Naive B cell (primary cell): Measurements from ENCODE around the gene SLCO1B1. TPM values are rescaled to one million over a fixed set of nuclear protein-coding genes. Genes with fewer than 3 reads are reported as not detected.
"Not testable (repeated sequence)": the region's sequence is repeated elsewhere in the genome, so short reads cannot be mapped to it uniquely, and the experiment has no call there.

Experiments used
- ATAC-seq, 2 donors: fragments of 150-1000 bp; cut with Tn5 transposase; 2 replicates each; pipeline ENCODE4 v1.10.0; 2021; ENCODE audit warnings: low read depth in 2 of 2, mild to moderate bottlenecking in 2 of 2, moderate library complexity in 2 of 2
- DNase-seq: peaks from one replicate; pipeline ENCODE4 v3.0.0; 2022
- H3K27ac Mint-ChIP-seq, 6 donors: one replicate each; pipeline ENCODE4 v1.8.0; 2020 to 2022; ENCODE audit warnings: mild to moderate bottlenecking in 6 of 6, mixed read lengths in 6 of 6, moderate library complexity in 5 of 6, inconsistent platforms in 2 of 6
- H3K27me3 Mint-ChIP-seq, 3 donors: one replicate each; pipeline ENCODE4 v1.8.0; 2021 to 2022; ENCODE audit warnings: mixed read lengths in 3 of 3, mild to moderate bottlenecking in 1 of 3
- H3K36me3 Mint-ChIP-seq, 2 donors: one replicate each; pipeline ENCODE4 v1.8.0; 2020 to 2022; ENCODE audit warnings: mixed read lengths in 2 of 2, inconsistent platforms in 1 of 2, mild to moderate bottlenecking in 1 of 2
- H3K4me1 Mint-ChIP-seq, 3 donors: one replicate each; pipeline ENCODE4 v1.8.0; 2020 to 2022; ENCODE audit warnings: mixed read lengths in 3 of 3, inconsistent platforms in 1 of 3, mild to moderate bottlenecking in 1 of 3, moderate library complexity in 1 of 3
- H3K4me3 Mint-ChIP-seq, 8 donors: one replicate each; pipeline ENCODE4 v1.8.0; 2020 to 2022; ENCODE audit warnings: mild to moderate bottlenecking in 8 of 8, mixed read lengths in 8 of 8, moderate library complexity in 8 of 8, inconsistent platforms in 2 of 8
- H3K9me3 Mint-ChIP-seq, 7 donors: one replicate each; pipeline ENCODE4 v1.8.0; 2020 to 2022; ENCODE audit warnings: mixed read lengths in 7 of 7, mild to moderate bottlenecking in 5 of 7, inconsistent platforms in 2 of 7, moderate library complexity in 1 of 7
- polyA plus RNA-seq, 6 donors: library from polyadenylated mRNA; unstranded; fragments of 300-500 nt; fragmentation: Illumina TruSeq; gene quantifications; one replicate each; pipeline ENCODE4 v1.2.3, GENCODE V29; 2021; ENCODE audit warnings: low read depth in 6 of 6

SLCO1B1 gene
- polyA plus RNA-seq, 6 donors from 2014 or later: not detected

DNA sequence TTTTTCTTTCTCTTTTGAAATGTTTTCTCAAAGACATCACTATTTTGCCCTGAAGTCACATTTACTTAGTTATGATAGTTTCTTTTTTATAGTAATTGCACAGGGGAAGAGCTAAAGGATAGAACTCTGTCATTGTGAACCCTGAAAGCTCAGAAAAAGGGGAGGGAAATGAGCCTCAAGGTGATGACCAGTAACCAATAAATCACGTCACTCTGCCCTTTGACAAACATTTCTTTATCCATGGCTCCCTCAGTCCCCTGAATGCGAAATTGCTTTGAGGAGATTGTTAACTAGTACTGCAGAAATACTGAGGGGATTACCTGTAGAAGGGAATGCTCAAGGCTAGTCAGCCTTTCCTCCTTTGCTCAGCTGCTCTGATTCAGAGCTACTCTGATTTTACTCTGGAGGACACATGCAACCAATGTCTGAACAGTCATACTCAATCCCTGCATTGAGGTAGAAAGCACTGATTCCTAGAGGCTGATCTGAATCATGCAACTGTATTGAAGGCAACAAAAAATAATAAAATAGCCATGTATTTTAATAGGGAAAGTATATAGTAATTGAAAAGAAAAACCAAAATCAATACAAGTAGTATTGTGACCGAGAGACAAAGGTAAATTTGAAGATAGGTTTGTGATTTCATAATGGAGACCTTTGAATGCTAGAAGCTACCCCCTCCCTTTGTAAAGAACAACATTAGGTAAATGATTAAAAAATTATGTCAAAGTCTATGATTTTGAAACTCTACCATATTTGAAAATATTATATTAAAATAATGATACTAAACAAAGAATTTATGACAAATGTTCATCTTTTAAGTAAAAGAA is 24.7 kb downstream of the SLCO1B1 start:
- Mint-ChIP-seq H3K4me1 (no peaks in the 10 kb centered on the region), H3K27ac (no peak overlapping the region), H3K36me3 (no peaks in the 10 kb centered on the region), H3K4me3 (no peak overlapping the region), H3K9me3 (peaks cover 0 to 3% (median 0%) of the 10 kb centered on the region in 7 donors), H3K27me3 (no peaks in the 10 kb centered on the region)
- ATAC-seq (no peak), DNase-seq (no peak)

DNA sequence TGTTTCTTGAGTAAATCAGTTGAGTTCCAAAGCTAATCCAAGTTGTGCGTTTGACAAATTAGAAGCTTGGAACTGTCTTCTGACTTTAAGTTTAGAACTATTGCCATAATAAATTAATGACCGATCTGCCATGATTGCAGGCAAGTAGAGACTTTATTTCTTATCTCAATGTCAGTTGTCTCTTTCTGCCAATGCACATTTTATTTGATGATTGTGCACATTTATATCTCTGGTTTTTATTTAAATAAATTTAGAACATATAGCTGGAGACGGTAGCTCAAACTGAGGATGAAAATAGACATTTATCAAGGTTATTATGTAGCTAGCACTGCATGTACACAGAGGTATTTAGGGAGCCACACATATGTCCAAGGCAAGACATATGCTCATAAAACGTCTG is 34.1 kb downstream of the SLCO1B1 start:
- Mint-ChIP-seq H3K27ac (no peak overlapping the region), H3K27me3 (no peaks in the 10 kb centered on the region), H3K36me3 (no peaks in the 10 kb centered on the region), H3K4me1 (no peaks in the 10 kb centered on the region), H3K9me3 (peaks cover 0 to 11% (median 6%) of the 10 kb centered on the region in 7 donors), H3K4me3 (no peak overlapping the region)
- no peak for ATAC-seq
- no peak for DNase-seq

DNA sequence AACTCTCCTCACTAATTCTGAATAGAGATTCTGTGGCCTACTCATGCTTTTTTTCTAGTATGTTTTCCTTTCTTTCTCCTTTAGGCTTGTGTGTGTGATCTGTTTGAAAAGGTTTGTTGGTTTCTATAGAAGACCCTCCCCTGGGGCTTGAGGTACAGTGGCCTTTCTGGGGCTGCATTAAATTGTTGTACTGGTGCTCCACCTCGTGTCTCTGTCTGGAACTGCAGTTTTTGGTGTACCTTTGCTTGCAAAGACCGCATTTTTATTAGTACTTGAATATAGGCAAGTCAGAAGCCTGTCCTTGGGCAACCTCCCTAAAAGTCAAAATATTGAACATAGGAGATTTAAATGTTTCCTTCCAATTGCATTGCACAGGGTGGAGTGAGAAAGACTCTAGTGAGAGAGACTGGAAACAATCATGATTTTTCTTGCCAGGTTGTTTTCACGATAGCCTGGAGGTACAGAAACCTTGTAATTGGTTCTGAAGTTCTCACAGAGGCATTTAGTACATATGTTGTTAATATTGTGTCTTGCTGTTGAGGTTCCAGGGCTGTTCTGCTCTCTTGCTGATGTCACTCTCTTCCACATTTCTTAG is 39.0 kb downstream of the SLCO1B1 start:
- ATAC-seq: no peak
- Mint-ChIP-seq H3K4me1 (no peaks in the 10 kb centered on the region), H3K36me3 (no peaks in the 10 kb centered on the region), H3K4me3 (no peak overlapping the region), H3K9me3 (peaks cover 0 to 11% (median 6%) of the 10 kb centered on the region in 7 donors), H3K27ac (no peak overlapping the region), H3K27me3 (no peaks in the 10 kb centered on the region)
- no peak for DNase-seq

DNA sequence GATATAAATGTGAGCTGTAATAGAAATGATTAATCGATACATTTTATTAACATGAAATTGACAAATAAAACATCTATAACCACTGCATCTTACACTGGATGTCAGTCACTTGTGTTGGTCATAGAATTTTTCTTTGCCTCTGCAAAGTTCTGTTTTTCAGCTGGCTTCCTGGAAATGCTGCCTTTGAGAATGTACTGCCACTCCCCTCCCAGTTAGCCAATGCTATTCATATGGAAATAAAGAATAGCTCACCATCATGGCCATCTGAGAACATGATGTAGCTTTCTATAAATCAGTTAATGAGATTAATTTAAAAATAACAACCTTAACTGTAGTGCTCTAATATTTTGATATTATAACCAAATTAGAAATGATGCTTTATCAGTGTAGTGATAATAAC is 41.1 kb downstream of the SLCO1B1 start:
- Mint-ChIP-seq H3K4me1 (no peaks in the 10 kb centered on the region), H3K27me3 (no peaks in the 10 kb centered on the region), H3K27ac (no peak overlapping the region), H3K36me3 (no peaks in the 10 kb centered on the region), H3K4me3 (no peak overlapping the region), H3K9me3 (peaks cover 0 to 11% (median 6%) of the 10 kb centered on the region in 7 donors)
- ATAC-seq (no peak), DNase-seq (no peak)

DNA sequence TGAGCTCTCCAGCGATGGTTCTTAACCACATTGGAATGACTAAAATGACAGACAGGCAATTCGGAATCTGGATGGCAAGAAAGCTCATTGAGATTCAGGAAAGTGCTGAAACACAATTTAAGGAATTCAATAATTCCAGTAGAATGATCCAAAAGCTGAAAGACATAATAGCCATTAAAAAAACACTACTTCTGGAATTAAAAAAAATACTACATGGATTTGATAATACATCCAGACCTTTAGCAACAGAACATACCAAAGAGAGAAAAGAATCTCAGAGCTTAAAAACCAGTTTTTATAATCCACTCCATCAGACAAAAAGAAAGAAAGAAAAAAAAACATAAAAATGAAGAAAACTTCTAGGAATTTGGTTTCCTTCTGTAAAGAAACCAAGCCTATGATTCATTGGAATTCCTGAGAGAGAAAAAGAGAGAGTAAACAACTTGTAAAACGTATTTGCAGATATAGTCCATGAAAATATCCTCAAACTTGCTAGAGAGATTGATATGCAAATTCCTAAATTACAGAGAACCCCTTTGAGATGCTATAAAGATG is 52.8 kb downstream of the SLCO1B1 start:
- Mint-ChIP-seq H3K27me3 (no peaks in the 10 kb centered on the region), H3K4me1 (no peaks in the 10 kb centered on the region), H3K36me3 (no peaks in the 10 kb centered on the region), H3K9me3 (peaks cover 0 to 3% (median 0%) of the 10 kb centered on the region in 7 donors), H3K4me3 (no peak overlapping the region), H3K27ac (no peak overlapping the region)
- DNase-seq: no peak
- no peak for ATAC-seq

DNA sequence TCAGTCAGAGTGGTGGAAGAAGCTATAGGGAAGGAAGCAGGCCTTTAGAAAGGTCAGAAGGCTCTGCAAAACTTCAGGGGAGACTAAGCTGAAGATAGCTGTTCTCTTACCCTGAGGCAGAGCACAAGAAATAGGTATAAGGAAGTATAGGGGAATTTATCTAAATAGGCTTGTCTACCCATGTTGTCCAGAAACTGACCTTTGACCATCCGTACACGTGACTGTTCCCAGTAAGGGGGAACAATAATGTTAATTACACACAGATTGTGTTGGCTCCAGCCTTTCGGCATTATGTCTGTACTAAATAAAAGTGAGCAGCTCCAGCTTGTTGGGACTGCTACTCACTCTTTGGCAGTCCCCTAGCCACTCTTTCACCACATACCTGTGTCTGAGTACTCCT is 59.0 kb downstream of the SLCO1B1 start:
- H3K4me1 Mint-ChIP-seq: no peaks in the 10 kb centered on the region
- DNase-seq (no peak), ATAC-seq (no peak)
- H3K4me3 Mint-ChIP-seq: peak overlapping the region in 1 of 8 donors; percentile 54
- no peaks in the 10 kb centered on the region for H3K36me3 Mint-ChIP-seq
- H3K27ac Mint-ChIP-seq: no peak overlapping the region
- no peaks in the 10 kb centered on the region for H3K27me3 Mint-ChIP-seq
- H3K9me3 Mint-ChIP-seq: peaks cover 0 to 13% (median 5%) of the 10 kb centered on the region in 7 donors

DNA sequence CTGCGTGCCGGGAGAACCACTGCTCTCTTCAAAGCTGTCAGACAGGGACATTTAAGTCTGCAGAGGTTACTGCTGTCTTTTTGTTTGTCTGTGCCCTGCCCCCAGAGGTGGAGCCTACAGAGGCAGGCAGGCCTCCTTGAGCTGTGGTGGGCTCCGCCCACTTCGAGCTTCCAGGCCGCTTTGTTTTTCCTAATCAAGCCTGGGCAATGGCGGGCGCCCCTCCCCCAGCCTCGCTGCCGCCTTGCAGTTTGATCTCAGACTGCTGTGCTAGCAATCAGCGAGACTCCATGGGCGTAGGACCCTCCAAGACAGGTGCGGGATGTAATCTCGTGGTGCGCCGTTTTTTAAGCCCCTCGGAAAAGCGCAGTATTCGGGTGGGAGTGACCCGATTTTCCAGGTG is 83.4 kb downstream of the SLCO1B1 start:
- H3K4me3 Mint-ChIP-seq, H3K27ac Mint-ChIP-seq, DNase-seq, H3K36me3 Mint-ChIP-seq, H3K4me1 Mint-ChIP-seq, ATAC-seq, H3K9me3 Mint-ChIP-seq, H3K27me3 Mint-ChIP-seq: not testable (repeated sequence)

DNA sequence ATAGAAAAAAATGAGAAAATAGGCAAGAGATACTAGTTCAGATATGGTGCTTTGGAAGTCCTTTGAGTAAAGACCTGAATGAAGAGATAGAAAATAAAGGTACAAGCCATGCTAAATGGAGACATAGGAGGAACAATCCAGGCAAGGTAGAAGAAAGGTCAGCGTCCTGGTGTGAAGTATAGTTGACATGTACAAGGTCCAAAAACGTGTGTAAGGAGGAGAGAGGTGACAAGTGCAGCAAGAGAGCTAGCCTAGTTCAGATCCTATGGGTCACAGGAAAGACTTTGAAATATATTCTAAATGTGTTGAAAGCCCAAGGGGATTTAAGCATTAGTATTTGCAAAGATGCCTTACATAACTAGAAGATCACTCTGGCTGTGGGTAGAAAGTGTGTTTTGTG is 88.2 kb downstream of the SLCO1B1 start:
- Mint-ChIP-seq H3K27ac (no peak overlapping the region), H3K36me3 (no peaks in the 10 kb centered on the region), H3K4me3 (no peak overlapping the region), H3K4me1 (no peaks in the 10 kb centered on the region), H3K9me3 (peaks cover 0 to 5% (median 1%) of the 10 kb centered on the region in 7 donors), H3K27me3 (no peaks in the 10 kb centered on the region)
- ATAC-seq (no peak), DNase-seq (no peak)

DNA sequence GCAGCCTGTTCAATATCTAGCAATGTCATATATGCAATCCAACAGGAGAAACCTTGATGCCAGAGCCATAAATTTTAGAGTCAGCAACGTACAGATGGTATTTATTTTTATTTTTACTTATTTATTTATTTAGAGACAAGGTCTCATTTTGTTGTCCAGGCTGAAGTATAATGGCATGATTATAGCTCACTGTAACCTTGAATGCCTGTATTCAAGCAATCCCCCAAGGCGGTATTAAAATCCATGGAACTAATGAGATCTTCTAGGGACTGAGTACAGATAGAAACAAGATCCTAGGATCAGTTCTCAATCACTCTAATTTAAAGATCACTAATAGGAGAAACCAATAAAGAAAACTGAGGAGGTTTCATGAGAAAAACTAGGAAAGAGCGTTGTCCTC is 89.3 kb downstream of the SLCO1B1 start:
- Mint-ChIP-seq H3K27ac (no peak overlapping the region), H3K4me1 (no peaks in the 10 kb centered on the region), H3K9me3 (peaks cover 0 to 5% (median 0%) of the 10 kb centered on the region in 7 donors), H3K4me3 (no peak overlapping the region), H3K27me3 (no peaks in the 10 kb centered on the region), H3K36me3 (no peaks in the 10 kb centered on the region)
- no peak for DNase-seq
- no peak for ATAC-seq

DNA sequence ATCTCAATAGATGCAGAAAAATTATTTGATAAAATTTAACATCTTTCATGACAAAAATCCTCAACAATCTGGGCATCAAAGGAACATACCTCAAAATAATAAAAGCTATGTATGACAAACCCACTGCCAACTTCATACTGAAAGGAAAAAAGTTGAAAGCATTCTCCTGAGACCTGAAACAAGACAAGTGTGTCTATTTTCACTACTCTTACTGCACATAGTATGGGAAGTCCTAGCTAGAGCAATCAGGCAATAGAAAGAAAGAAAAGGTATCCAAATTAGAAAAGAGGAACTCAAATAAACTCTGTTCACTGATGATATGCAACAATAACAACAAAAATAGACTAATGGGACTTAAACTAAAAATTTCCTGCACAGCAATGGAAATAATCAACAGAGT is 90.1 kb downstream of the SLCO1B1 start:
- Mint-ChIP-seq H3K27ac (no peak overlapping the region), H3K4me1 (no peaks in the 10 kb centered on the region), H3K36me3 (no peaks in the 10 kb centered on the region), H3K27me3 (no peaks in the 10 kb centered on the region), H3K9me3 (peaks cover 0 to 5% (median 0%) of the 10 kb centered on the region in 7 donors), H3K4me3 (no peak overlapping the region)
- DNase-seq (no peak), ATAC-seq (no peak)

DNA sequence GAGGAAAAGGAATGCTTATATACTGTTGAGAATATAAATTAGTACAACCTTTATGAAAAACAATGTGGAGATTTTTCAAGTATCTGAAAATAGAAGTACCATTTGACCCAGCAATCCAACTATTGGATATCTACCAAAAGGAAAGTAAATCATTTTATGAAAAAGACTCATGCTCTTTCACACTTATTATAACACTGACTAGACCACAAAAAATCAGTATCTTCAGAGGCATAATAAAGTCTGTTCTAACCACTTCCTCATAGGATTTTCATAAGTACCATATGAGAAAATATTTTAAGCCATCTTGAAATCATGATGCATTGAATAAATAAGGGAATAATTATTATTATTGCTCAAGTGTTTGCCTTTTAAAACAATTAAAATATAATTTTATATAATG is 90.8 kb downstream of the SLCO1B1 start:
- Mint-ChIP-seq H3K36me3 (no peaks in the 10 kb centered on the region), H3K9me3 (peaks cover 0 to 5% (median 0%) of the 10 kb centered on the region in 7 donors), H3K4me3 (no peak overlapping the region), H3K4me1 (no peaks in the 10 kb centered on the region), H3K27me3 (no peaks in the 10 kb centered on the region), H3K27ac (no peak overlapping the region)
- no peak for ATAC-seq
- no peak for DNase-seq

DNA sequence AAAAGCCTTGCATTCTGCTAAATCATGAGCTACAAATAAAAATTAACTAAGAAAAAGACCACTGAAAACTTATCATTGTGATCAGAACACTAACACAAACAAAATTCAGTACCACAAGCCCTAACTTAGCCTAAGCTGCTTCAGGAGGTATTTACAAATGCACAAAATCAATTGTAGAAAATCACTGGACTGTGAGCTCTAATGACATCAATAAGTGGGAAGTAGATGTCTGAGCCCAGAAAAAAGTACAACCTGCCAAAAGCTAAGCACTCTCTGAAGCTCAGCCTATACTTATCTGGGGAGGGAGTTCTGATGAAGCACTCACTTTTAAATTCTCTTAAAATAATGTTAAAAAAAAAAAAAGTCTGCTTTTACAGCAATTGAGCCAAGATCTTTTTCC is 92.9 kb downstream of the SLCO1B1 start:
- no peak overlapping the region for H3K27ac Mint-ChIP-seq
- H3K36me3 Mint-ChIP-seq: no peaks in the 10 kb centered on the region
- DNase-seq: no peak
- peaks cover 0 to 4% (median 0%) of the 10 kb centered on the region in 7 donors for H3K9me3 Mint-ChIP-seq
- no peak overlapping the region for H3K4me3 Mint-ChIP-seq
- H3K27me3 Mint-ChIP-seq: no peaks in the 10 kb centered on the region
- ATAC-seq: no peak
- H3K4me1 Mint-ChIP-seq: no peaks in the 10 kb centered on the region

DNA sequence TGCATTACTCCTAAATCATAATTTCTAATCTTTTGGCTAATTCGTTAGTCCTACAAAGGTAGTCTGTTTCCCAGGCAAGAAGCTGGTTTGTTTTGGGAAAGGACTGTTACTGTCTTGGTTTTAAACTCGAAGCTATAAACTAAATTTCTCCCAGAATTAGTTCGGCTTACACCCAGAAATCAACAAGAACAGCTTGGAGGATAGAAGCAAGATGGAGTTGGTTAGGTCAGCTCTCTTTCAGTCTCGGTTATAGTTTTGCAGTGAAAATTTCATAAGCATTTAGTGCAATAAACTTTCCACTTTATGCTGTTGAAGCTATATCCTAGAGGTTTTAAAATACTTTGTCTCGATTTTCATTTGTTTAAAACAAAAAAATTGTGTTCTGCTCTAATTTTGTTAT is 103.4 kb downstream of the SLCO1B1 start:
- ATAC-seq (no peak), DNase-seq (no peak)
- Mint-ChIP-seq H3K4me3 (no peak overlapping the region), H3K36me3 (no peaks in the 10 kb centered on the region), H3K9me3 (peaks cover 0 to 7% (median 0%) of the 10 kb centered on the region in 7 donors), H3K4me1 (no peaks in the 10 kb centered on the region), H3K27ac (no peak overlapping the region), H3K27me3 (no peaks in the 10 kb centered on the region)

DNA sequence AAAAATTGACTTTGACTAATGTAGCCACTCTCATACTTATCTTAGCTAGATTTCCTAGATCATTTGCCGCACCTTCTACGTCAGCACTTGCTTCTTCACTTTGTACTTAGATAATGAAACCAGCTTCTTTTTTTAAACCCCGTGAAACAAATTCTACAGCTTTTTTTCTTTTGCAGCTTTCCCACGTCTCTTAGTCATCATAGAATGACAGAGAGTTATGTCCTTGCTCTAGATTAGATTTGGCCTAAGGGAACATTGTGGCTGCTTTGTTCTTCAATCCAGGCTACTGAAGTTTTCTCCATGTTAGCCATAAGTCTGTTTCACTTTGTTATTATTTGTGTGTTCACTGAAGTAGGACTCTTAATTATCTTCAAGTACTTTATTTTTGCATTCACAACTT is 108.9 kb downstream of the SLCO1B1 start:
- DNase-seq (no peak), ATAC-seq (no peak)
- Mint-ChIP-seq H3K27me3 (no peaks in the 10 kb centered on the region), H3K4me3 (no peak overlapping the region), H3K4me1 (no peaks in the 10 kb centered on the region), H3K36me3 (no peaks in the 10 kb centered on the region), H3K27ac (no peak overlapping the region), H3K9me3 (peaks cover 0 to 4% (median 0%) of the 10 kb centered on the region in 7 donors)
